ENCODE data around the gene ASAP2. TPM values are rescaled to one million over a fixed set of nuclear protein-coding genes. Genes with fewer than 3 reads are reported as not detected.

ASAP2 gene
- total RNA-seq, 1 donor from 2014 or later = 49.6 TPM

GRCh38 chr2:9359463-9359862 is 152.9 kb downstream of the ASAP2 start:
- peaks cover 5% of the 10 kb centered on the region for H3K36me3 Mint-ChIP-seq (ENCODE audit: unreplicated experiment)
- no peak overlapping the region for H3K27ac Mint-ChIP-seq (ENCODE audit: unreplicated experiment)
- peaks cover 4% of the 10 kb centered on the region for H3K4me1 Mint-ChIP-seq (ENCODE audit: low read depth, unreplicated experiment)
- no peak for TF ChIP-seq CTCF (IDR thresholded peaks at IDR 0.05; ENCODE audit: partially characterized antibody, unreplicated experiment)
- no peak overlapping the region for H3K4me3 Mint-ChIP-seq (ENCODE audit: unreplicated experiment)
- no peaks in the 10 kb centered on the region for H3K27me3 Mint-ChIP-seq (ENCODE audit: unreplicated experiment)
- no peak for DNase-seq
- no peaks in the 10 kb centered on the region for H3K9me3 Mint-ChIP-seq (ENCODE audit: unreplicated experiment)

- H3K9me3 Mint-ChIP-seq (ENCODE audit: unreplicated experiment) = no peaks in the 10 kb centered on the region
- H3K27ac Mint-ChIP-seq (ENCODE audit: unreplicated experiment) = no peak overlapping the region
- peaks cover 5% of the 10 kb centered on the region for H3K36me3 Mint-ChIP-seq (ENCODE audit: unreplicated experiment)
- H3K4me1 Mint-ChIP-seq (ENCODE audit: low read depth, unreplicated experiment) = peaks cover 4% of the 10 kb centered on the region
- no peak overlapping the region for H3K4me3 Mint-ChIP-seq (ENCODE audit: unreplicated experiment)
- no peak for DNase-seq
- no peak for TF ChIP-seq CTCF (IDR thresholded peaks at IDR 0.05; ENCODE audit: partially characterized antibody, unreplicated experiment)
- peaks cover 1% of the 10 kb centered on the region for H3K27me3 Mint-ChIP-seq (ENCODE audit: unreplicated experiment)
These were observed 153.5 kb downstream of the ASAP2 start for GRCh38 chr2:9360110-9360509.

- no peaks in the 10 kb centered on the region for H3K9me3 Mint-ChIP-seq (ENCODE audit: unreplicated experiment)
- H3K36me3 Mint-ChIP-seq (ENCODE audit: unreplicated experiment) = peaks cover 5% of the 10 kb centered on the region
- no peak for DNase-seq
- no peak overlapping the region for H3K4me3 Mint-ChIP-seq (ENCODE audit: unreplicated experiment)
- peaks cover 1% of the 10 kb centered on the region for H3K27me3 Mint-ChIP-seq (ENCODE audit: unreplicated experiment)
- peaks cover 6% of the 10 kb centered on the region for H3K4me1 Mint-ChIP-seq (ENCODE audit: low read depth, unreplicated experiment)
- H3K27ac Mint-ChIP-seq (ENCODE audit: unreplicated experiment) = no peak overlapping the region
- TF ChIP-seq CTCF (IDR thresholded peaks at IDR 0.05; ENCODE audit: partially characterized antibody, unreplicated experiment) = no peak
These were observed 154.1 kb downstream of the ASAP2 start for GRCh38 chr2:9360701-9361100.

GRCh38 chr2:9364373-9364772 is 157.8 kb downstream of the ASAP2 start:
- no peak overlapping the region for H3K4me3 Mint-ChIP-seq (ENCODE audit: unreplicated experiment)
- no peak for DNase-seq
- H3K36me3 Mint-ChIP-seq (ENCODE audit: unreplicated experiment) = peaks cover 2% of the 10 kb centered on the region
- peaks cover 7% of the 10 kb centered on the region for H3K4me1 Mint-ChIP-seq (ENCODE audit: low read depth, unreplicated experiment)
- no peak for TF ChIP-seq CTCF (IDR thresholded peaks at IDR 0.05; ENCODE audit: partially characterized antibody, unreplicated experiment)
- peaks cover 6% of the 10 kb centered on the region for H3K27me3 Mint-ChIP-seq (ENCODE audit: unreplicated experiment)
- no peaks in the 10 kb centered on the region for H3K9me3 Mint-ChIP-seq (ENCODE audit: unreplicated experiment)
- no peak overlapping the region for H3K27ac Mint-ChIP-seq (ENCODE audit: unreplicated experiment)

- TF ChIP-seq CTCF (IDR thresholded peaks at IDR 0.05; ENCODE audit: partially characterized antibody, unreplicated experiment) = no peak
- H3K4me1 Mint-ChIP-seq (ENCODE audit: low read depth, unreplicated experiment) = peaks cover 7% of the 10 kb centered on the region
- H3K9me3 Mint-ChIP-seq (ENCODE audit: unreplicated experiment) = no peaks in the 10 kb centered on the region
- no peaks in the 10 kb centered on the region for H3K36me3 Mint-ChIP-seq (ENCODE audit: unreplicated experiment)
- H3K27me3 Mint-ChIP-seq (ENCODE audit: unreplicated experiment) = peaks cover 6% of the 10 kb centered on the region
- no peak for DNase-seq
- no peak overlapping the region for H3K4me3 Mint-ChIP-seq (ENCODE audit: unreplicated experiment)
- H3K27ac Mint-ChIP-seq (ENCODE audit: unreplicated experiment) = no peak overlapping the region
These were observed 158.3 kb downstream of the ASAP2 start for GRCh38 chr2:9364791-9365497.
